GM19099 (cell line): ENCODE measurements around the gene SEC22C.

ENCODE experiments used
- POLR2A ChIP-seq: IDR thresholded peaks from 3 replicates; pipeline ENCODE4 v1.6.1; 2011; ENCODE audit warnings: low read depth; ENCODE audit not compliant: insufficient read length; ENCODE audit errors: extremely low read depth

The SEC22C gene

DNA sequence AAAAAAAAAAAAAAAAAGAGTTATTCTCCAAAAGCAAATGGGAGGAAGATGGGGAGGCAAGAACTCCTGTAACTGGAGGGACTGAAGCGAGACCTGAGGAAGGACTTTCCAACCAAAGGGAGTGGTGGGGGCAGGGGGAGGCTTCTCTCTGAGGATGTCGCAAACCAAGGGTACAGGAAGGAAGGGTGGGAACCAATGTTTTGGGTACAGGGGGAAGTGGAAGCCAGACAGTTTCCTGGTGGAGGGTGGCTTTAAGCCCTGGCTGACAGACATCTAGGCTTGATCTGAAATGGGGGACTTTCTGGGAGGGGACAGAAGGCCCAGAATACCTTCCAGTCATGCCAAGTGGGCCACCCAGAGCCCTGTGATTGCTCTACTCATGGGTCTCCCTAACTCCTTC is 52.3 kb downstream of the SEC22C start:
- TF ChIP-seq POLR2A, result no peak

DNA sequence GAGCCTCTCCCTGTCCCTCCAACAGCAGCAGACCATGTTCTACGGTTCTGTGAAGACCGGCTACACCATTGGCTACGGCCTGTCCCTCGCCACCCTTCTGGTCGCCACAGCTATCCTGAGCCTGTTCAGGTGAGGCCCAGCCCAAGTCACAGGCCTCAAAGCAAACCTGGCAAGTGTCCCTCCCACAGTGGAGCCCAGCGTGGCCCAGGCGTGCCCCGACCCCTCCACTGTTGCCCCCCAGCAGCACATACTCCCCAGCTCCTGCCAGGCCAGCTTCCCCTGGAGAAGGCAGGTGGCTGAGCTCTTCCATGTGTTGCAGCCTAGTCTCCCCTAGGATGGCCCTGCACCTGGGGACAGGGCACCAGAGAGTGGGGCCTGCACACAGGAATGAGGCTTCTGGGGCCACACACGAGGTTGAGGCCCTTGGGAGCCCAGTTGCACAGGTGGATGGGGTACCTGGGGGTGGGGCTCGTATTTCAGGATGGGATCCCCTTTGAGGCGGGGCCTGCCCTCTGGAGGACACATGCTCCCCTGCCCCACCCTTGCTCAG is 54.3 kb downstream of the SEC22C start:
- no peak for TF ChIP-seq POLR2A

DNA sequence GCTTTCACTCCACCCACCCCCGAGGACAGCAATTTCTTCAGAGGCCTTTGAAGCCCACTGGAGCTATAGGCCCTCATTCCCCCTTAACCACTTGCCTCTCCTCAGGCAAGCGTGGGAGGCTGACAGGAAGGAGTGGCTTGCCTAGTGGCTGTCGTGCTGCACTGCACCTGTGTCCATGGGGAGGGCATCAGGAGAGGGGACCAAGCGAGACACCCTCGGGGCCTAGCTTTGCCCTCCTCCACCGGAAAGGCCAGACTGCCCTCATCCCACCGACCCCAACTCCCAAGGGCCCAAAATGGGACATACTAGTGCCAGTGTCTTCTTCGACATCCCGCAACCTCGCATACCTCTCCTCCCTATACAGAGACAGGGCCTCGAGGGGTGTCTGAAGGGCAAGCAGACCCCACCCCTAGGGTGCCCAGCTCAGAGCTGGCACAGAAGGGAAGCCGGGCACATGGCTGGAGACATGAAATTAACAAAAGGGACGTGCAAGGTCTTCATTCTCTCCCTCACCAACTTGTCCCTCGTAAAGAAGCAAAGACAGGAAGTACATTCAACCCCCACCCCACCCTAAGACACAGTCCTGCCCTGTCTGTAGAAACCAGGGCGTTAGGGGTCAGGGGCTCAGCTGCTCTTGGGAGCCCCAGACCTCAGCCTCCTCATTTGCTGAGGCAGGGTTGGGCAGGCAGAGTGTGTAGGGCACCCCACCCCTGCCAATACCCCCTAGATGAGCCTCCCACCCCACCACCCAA is 55.0 kb downstream of the SEC22C start:
- TF ChIP-seq POLR2A, result no peak

GRCh38 chr3:42525736-42526345 is 55.9 kb downstream of the SEC22C start:
- TF ChIP-seq POLR2A, result no peak

DNA sequence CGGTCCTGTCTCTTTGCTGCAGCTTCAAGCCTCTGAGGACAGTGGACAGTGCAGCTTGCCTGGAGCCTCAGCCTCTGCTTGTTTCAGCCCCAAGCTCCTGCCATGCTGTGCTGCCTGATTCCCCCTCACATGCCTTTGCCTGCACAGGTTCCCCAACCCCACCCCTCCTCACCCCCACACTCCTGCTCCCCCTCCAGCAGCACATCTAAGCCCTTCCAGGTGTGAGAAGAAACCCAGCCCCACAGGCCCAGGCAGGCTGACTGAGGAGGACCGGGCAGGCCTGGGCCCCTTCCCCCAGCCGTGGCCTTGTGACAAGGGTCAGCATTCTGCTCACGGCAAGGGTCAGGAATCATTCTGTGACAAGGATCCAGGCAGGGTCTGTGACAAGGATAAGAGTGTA is 56.6 kb downstream of the SEC22C start:
- no peak for TF ChIP-seq POLR2A

DNA sequence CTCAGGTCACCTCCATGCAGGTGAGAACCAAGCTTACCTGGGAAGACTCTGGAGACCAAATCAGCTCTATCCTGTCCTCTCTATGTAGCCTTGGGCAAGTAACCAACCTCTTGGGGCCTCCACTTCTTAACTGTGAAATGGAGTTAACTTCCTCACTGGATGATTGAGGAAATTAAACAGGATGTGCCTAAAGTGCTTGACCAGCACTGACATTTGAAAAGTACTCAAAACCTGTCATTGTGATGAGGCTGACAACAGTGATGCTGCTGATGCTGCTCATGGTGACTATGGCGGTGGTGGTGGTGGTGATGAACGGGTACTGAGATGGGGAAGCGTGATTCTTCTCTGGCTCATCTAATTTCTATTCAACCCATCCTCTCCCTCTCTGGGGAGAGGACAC is 57.0 kb downstream of the SEC22C start:
- no peak for TF ChIP-seq POLR2A

DNA sequence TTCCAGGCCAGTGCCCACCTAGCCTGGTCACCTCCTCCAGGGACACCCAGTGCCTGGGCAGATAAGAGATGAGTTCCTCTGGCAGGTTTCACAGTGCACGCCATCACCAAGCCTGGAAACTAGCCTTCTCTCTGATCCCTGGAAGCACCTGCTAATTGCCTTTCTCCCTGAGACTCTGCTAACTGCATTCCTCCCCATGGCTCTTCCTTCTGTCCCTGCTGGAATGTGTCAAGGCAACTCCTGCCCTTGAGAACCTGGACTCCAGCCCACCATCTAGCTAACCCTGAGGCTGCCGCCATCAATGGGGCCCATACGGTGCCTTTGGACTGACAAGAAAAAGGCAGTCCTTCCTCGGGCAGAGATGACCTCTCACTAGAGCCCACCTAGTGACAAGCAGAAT is 60.9 kb downstream of the SEC22C start:
- no peak for TF ChIP-seq POLR2A

DNA sequence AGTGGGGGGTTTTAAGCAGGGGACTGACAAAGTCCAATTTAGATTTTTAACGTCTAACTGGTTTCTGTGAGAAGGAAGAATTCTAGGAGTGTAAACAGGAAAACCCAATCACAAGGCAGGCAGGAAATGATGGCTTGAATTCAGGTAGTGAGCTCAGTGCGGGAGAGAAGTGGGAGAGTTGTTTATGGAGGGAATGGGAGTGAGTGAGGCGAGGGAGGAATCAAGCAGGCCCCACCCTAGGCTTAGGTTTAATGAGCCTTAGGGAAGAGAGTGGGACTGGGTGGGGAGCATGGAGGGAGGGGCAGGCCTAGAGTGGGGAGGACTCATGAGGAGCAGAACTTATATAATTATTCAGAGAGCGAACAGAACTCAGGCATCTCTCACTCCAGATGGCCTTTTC is 61.4 kb downstream of the SEC22C start:
- TF ChIP-seq POLR2A, result no peak

DNA sequence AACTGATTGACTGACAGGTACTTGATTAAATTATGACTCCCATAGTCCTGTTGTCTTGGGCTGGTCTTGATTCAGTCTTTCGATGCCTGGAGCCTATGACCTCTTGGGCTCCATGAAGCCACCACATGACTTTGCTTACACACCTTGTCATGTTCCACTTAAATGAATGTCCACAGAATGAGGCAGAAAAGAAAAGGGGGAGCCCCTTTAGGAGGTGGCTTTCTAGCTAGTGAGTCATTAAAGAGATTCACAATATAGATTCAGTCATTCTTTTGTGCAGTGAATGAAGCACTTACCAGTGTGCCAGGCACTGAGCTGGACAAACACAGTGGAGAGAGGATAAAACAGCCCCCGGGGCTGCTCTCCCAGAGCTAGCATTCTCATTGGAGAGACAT is 62.2 kb downstream of the SEC22C start:
- no peak for TF ChIP-seq POLR2A

GRCh38 chr3:42518800-42519567 is 62.8 kb downstream of the SEC22C start:
- no peak for TF ChIP-seq POLR2A

GRCh38 chr3:42517117-42517516 is 64.7 kb downstream of the SEC22C start:
- no peak for TF ChIP-seq POLR2A

DNA sequence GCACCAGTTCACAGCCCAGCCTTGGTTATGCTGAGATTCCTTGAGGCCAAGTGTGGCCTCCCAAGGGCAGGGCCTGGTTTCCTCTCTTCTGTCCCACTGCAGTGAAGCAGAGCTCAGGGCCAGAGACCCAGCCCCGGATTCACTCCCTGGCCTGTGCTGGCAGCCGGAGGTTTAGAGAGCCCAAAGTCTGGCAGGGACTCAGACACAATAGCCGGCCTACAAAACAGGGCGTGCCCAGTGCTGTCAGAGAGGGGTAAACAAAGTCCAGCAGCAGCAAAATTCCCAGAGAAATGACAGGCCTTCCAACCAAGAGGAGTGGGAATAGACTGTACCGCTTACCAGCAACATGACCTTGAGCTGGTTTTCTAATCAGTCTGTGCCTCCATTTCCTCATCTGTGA is 65.3 kb downstream of the SEC22C start:
- no peak for TF ChIP-seq POLR2A

DNA sequence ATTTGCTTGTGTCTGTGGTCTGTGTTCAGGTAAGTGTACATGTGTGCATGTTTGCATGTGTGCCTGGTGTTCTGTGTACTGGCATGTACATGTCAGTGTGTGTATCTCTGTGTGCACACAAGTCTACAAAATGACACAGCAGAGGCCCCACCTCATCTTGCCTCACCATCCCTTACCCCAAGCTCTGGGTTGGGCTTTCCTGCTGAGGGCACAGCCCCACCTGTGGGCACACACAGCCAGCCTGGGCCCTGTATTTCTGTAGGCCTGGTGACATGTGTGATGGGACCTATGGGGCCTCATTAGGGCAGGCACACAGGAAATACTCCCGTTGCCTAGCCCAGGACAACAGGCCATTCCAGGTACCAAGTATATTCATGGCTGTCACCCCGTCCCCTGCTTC is 65.8 kb downstream of the SEC22C start:
- TF ChIP-seq POLR2A, result no peak

GRCh38 chr3:42515391-42515916 is 66.3 kb downstream of the SEC22C start:
- TF ChIP-seq POLR2A, result no peak

- TF ChIP-seq POLR2A, result no peak
Observed at GRCh38 chr3:42514876-42515275, 66.9 kb downstream of the SEC22C start.
